Hepatocyte (in vitro differentiated cells): Measurements from ENCODE around the gene CASTOR1.

ENCODE experiments used
- CTCF ChIP-seq: fragments of 200-600 bp; sonication (generic); IDR thresholded peaks from 2 replicates; pipeline ENCODE4 v1.5.1; 2016; ENCODE audit warnings: antibody characterized with exemption, mild to moderate bottlenecking; ENCODE audit not compliant: poor library complexity
- EZH2 ChIP-seq: fragments of 200-600 bp; sonication (generic); IDR thresholded peaks from 2 replicates; pipeline ENCODE4 v1.6.1; 2016; ENCODE audit warnings: antibody characterized with exemption, mild to moderate bottlenecking, borderline replicate concordance

- TF ChIP-seq CTCF (no peak), EZH2 (no peak)
These were observed 19.4 kb upstream of the CASTOR1 start for GRCh38 chr22:30308518-30309230.
